Islet precursor cell (in vitro differentiated cells): ENCODE measurements around the gene SRMS.
A peak's percentile ranks its signal among the peaks of the same experiment; 100 is the strongest.

ENCODE experiments used
- DNase-seq: peaks from one replicate; pipeline ENCODE4 v3.0.0-alpha.2; 2018

Gene SRMS, protein sequence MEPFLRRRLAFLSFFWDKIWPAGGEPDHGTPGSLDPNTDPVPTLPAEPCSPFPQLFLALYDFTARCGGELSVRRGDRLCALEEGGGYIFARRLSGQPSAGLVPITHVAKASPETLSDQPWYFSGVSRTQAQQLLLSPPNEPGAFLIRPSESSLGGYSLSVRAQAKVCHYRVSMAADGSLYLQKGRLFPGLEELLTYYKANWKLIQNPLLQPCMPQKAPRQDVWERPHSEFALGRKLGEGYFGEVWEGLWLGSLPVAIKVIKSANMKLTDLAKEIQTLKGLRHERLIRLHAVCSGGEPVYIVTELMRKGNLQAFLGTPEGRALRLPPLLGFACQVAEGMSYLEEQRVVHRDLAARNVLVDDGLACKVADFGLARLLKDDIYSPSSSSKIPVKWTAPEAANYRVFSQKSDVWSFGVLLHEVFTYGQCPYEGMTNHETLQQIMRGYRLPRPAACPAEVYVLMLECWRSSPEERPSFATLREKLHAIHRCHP

DNA sequence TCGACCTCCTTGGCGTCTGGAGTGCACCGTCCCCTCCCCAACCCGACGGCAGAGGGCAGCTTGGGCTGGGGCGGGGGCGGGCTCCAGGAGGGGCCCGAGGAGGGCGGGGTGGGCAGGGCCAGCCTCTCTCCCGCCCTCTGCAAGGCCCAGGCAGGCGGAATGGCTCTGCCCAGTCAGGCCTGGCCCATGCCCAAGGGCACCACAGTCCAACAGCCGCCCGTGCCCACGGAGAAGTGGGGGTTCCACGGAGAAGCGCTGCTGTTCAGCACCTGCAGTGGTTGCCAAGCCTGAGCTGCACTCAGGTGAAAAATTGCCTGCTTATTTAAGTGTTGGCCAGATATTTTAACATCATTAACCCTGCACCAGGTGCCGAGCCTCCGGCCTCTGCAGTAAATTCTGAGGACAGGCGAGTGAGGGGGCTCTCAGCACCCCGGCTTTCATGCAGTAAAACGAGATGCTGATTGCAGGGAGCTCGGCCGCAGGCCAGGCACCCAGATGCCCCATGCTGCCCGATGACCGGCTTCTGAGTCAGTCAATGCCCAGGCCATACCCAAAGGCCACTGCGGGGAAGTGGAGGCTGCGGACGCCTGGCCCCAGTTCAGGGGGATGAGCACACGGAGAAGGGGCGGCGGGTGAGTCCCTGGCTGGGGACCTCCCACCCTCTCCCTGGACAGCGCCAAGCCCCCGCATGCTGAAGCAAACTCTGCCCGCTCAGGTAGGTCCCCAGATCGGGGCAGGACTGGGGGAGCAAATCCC is at the start of gene SRMS:
TSS of gene SRMS (minus strand) at position 25 of the 756 bp plus-strand sequence. CDS start 286 bp downstream, outside the sequence.
- DNase-seq, result no peak

DNA sequence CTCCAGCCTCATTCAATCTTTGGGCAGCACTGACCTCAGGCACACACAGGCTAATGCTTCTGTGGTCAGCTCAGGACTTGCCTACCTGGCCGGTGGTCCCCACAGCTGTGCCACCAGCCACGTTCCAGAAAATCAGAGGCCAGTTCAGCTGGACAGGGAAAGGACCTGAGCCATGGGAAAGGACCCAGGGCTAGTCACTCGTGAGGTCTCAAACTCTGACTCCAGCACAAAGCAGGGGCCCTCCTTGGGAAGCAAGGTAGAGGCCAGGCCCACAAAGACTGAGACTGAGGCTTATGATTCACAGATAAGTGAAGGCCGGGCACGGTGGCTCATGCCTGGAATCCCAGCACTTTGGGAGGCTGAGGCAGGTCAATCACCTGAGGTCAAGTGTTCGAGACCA is 48.9 kb upstream of the SRMS start:
- DNase-seq, result no peak

DNA sequence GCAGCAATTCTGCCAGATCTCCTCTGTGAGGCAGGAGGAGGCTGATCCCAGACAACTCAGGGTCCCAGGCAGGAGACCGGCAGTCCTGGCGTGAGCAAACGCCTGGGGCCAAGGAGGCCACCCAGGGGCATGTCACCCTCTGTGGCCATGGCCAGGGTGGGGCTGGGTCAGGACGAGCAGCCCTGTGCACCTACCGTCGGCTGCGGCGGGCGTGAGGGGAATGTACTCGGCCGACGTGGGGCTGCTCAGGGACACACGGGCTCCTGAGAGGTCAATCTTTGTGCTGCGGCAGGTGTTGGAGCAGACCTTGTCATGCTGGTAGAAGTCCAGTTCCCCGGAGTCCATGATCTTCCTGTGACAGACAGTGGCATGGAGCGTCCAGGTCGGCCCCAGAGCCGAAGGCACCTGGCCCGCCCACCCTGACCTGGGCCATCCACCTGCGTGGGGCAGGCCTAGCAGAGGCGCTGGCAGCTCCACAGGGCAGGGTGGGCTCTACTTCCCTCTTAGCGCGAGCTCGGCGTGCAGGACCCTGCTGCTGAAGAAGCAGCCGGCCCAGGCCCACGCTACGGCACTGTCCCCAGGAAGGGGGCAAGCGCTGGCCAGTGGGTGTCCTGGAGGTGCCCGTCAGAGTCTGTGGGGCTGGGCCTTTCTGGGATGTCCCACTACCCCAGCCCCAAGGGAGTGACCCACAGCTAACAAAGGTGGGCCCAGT is 48.0 kb upstream of the SRMS start:
- peak; percentile 29 for DNase-seq

DNA sequence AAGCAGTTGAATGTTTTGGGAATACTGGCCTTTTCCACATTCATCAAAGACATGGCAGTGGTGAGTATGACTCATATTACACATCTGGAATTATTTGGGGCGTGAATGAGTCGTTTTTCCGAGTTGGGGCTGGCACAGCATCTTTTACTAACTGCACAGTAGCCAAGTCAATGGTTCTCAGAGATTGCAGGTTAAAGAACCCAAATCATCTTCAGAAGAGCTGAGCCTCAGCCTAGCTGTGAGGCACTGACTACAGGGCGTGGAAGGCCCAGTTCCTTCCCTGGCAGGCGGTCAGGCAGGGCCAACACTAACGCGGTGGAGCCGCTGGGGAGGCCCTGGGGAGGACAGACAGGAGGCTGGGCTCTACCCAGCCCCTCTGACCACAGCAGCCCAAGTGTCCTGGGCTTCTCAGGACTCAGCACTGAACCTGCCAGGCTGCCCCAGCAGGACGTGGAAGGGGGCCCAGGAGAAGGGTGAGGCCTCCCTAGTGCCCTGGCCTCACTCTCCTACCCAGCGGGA is 46.6 kb upstream of the SRMS start:
- peak; percentile 38 for DNase-seq

DNA sequence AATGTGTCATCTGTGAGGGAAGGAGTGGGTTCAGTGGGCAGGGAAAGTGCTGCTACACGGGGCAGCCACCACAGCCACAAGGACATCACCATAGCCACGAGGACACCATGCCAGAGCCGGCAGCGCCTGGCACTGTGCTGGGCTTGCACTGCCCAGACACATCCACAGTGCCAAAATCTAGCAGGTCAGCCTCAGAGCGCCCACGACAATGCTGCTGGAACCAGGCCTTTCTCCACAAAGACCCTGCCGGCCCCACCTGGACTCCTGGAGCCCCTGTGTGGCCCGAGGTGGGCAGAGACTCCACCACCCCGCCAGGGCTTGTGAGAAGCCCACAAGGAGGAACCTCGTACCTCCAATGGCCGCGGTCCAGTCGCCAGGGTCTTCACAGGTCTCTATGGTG is 45.1 kb upstream of the SRMS start:
- no peak for DNase-seq

DNA sequence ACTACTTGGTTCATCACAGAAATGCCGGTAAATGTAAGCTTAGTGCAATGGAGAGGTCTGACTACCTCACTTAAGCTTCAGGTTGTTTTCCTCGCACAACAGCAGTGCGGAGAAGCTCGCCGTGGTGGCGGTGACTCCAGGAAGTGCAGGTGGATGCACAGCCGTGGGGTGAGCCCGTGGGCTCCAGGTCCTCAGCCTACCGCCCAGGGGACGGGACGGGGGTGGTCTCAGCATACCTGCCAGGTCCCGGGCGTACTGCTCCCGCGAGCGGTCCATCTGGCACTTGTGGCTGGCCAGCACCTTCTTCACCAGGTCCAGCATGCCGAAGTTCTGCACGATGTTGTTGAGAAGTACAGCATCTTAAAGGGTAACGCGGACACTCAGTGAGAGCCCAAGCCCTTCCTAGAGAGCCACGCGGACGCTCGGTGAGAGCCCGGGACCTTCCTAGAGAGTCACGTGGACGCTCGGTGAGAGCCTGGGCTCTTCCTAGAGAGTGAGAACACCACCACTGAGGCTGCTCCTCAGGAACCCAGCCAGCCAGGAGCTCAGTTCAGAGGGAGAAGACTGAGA is 44.3 kb upstream of the SRMS start:
- peak; percentile 38 for DNase-seq

DNA sequence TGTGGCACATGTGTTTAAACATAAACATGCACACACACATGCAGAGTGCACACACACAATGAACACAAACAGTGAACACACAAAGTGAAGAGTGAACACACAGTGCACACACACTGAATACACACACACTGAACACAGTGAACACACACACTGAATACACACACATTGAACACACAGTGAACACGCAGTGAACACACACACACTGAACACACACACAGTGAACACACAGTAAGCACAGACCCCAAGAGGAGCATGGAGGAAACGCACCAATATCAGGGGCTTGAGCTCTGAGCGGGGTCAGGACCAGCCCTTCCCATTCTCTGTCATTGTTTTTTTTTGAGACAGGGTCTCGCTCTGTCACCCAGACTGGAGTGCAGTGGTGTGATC is 43.6 kb upstream of the SRMS start:
- DNase-seq, result no peak

DNA sequence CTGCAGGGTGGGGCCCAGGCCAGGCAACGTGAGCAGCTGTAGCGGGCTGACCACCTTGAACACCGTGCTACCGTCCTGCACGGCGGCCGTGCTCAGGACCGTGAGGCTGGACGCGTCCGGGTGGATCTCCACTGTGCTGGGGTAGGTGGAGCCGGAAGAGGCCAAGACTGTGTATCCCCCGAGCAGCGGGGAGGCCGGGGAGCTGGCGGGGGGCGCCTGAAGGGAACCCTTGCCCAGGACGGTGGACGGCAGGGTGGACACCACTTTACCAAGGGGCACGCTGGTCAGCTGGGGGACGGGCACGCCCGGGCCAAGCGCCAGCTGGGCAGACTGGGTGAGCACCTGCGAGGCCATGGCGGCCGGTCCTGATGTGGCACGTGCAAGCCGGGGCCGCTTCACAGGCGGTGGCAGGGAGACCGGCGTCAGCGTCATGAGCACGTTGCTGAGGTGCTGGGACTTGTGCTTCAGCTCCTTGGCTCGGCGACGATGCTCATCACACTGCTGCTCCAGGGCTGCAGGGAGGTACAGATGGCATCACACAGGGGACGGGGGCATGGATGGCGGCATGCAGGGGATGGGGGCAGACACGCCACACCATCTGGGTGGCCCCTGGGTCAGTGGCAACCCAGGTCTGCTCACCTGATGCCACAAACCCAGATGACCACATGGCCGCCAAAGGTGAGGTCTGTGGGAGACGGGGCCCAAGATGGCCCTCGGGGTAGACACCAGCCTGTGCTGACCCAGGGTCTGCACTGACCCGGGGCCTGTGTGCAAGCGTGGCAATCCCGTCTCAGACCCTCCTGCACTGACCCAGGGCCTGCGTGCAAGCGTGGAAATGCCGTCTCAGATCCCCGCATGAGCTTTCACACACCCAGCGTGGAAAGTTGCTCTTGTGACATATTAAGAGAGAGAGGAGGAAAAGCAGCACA is 42.9 kb upstream of the SRMS start:
- DNase-seq, result peak; percentile 48

DNA sequence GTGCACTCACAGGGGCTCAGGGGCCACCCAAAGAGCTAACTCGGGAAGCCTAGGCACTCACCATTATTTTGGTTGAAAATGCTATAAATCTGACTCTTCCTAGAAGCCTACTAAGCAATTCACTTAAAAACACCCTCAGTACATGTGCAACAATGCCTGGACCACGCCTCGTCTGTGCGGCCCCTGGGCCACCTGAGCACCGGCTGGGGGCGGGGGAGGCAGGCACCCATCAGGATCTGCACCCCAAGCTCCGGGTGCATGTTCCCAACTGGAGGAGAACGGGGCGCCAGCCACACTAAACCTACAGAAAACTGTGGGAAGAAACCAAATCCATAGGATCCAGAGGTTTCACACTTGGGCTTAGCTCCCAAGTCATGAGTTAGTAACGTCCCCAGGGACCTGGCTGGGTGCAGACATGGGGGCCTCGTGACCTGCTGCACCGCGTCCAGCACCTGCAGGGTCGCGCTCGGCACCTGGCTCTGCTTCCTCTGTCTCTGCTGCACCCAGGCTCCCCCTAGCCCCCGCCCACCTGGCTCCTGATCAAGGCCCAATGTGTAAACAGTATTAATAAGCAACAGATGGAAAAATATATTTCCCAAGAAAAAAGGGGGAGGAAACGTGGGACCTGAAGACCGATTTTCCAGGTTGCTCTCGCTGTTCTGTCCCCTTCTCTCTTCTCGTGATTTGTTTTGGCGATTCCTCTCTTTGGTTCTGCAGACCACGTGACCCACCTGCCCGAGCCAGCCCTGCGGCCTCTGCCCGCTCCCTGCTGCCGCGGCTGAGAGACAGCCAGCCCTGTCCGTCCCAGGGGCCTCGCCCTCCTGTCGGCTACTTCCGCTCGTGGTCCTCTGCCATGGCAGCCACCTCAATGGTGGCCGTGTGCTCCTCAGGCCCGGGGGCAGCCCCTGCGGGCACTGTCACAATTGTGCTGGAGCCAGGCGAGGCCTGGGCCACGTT is 42.0 kb upstream of the SRMS start:
- peak; percentile 43 for DNase-seq

DNA sequence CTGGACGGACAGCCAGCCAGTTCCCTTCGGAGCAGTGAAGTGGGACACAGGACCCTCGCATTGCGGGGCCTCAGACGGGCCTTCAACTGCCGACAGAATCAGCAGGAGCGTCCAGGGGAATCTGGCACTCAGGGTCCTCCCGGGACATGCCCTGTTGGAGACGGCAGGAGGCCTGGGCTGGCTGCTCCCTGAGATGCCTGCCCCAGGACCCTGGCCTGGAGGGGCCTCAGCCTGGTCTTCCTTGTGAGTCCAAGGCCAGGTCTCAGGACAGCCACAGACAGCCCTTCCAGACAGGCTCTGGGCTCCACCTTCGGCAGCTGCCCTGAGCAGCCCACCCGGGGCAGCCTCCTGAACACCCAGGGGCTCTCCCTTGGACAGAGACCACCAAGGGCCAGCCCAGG is 41.1 kb upstream of the SRMS start:
- no peak for DNase-seq

DNA sequence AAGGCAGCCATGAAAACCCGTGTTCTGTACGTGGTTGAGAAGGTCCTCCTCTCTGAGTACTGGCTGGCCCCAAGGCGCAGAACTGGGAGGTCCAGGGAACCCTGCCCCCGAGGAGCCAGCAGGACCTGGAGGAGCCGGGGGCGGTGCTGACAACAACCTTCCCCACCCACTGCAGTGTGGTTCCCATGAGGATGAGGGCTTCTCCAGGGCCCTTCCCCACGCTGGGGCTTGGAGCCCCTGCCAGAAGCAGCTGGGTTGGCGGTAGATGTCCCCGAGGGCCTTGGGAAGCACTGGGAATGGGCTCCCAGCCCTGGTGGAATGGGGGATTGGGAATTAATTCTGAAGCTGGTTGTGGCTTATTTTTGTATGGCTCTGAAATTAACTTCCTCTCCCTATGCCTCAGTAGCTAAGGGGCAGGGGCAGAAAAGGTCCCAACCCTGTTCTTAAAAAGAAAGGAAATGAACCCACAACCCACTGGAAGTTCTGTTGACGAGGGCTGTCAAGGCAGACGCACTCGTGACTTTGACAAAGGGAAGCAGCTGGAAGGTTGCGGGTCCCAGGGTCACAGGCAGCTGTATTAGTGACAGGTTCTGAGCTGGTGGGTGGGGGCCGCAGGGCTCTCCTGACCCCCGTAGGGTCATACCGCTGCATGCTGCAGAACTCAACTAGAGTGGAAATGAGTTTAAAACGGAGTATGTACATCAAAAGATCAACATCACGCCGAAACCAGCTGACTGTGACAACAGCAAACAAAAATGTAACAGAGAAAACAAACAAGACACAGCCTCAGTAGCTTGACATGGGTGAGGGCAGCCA is 40.4 kb upstream of the SRMS start:
- no peak for DNase-seq

DNA sequence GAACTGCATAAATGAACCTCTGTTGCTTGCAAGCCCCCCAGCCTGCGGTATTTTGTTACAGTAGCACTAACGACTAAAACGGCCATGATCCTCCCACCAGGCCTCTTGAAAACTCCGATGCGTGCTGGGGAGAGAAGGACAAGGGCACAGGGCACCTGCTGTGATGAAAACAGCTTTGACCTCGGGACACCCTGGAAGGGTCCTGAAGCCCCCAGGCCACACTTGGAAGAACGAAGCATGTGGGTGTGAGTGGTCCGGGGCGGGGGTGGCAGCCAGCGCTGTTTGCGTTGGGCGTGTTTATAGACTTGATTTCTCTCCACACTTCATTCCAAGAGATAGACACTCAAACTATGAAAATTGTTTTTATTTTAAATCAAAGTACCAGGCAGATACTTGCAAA is 39.7 kb upstream of the SRMS start:
- no peak for DNase-seq

DNA sequence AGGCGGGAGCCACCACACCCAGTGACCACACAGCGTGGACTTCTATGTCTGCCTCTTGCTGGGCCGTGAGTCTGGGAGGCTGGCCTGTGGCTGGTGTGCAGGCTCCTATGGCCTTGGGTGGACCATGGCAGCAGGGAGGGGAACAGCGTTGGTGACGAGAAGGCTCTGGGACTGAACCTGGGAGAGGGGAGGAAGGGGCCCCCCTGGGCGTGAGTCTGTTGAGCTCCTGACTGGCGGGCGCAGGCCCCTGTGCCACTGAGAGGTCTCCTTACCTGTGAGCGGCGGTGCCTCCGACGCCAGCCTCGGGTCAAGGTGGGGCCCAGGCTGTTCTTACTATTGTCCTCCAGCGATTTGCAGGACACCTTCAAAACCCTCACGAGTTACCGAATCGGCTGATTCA is 39.2 kb upstream of the SRMS start:
- no peak for DNase-seq

DNA sequence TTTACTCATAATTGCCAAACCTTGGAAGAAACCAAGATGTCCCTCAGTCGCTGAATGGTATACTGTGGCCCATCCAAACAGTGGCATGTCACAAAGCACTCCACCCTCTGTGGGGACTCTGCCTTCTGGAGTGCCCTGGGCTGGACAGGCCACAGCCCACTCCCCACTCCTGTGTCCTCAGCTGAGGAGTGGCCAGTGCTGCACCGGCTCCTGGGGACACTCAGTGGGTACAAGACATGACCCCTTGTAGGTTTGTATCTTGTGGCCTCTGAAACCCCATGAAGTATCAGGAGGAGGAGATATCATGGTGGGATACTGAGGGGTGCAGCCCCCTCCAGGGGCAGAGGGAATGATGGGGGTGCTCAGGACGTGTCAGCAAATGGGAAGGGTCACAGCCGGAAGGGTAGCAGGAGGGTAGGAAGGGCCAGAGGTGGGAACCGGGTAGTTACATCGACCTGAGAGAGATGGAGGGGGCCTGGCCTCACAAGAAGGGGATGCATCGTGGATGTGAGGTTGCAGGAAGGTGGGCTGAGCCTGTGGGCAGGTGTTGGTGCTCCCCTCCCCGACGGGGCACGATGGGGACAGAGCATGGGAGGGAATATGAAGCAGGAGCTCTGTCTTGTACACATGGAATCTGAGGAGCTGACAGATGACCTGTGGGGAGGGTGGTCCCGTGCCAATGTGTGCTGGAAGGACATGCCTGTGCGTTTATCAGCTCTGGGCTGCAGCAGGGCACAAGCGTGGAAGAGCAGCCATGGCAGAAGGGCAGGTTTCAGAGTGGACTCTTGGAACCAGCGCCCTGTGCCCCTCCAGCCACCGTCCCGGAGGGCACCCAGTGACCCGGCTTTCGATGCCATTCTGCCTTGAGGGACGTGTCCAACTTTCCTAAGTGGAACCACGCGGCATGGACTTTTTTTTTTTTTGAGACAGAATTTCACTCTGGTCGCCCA is 38.3 kb upstream of the SRMS start:
- no peak for DNase-seq

DNA sequence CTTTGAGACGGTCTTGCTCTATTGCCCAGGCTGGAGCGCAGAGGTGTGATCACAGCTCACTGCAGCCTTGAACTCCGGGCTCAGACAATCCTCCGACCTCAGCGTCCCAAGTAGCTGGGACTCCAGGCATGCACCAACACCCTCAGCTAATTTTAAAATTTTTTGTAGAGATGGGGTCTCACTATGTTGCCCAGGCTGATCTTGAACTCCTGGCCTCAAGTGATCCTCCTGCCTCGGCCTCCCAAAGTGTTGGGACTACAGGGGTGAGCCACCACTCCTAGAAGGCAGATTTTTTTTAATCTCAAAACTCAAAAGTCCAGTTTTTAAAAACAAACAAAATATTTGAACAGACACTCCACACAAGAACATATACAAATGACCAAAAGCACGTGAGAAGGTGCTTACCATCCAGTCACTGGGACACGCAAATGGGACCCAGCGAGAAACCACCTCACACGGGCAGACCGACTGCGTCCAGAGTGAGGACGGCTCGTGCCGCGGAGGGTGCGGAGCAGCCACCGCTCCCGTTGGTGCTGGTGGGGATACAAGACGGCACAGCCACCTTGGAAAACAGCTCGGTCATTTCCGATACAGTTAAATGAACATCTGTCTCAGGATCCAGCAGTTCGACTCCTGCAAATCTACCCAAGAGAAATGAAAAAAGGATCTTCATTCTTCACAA is 35.0 kb upstream of the SRMS start:
- DNase-seq, result no peak

DNA sequence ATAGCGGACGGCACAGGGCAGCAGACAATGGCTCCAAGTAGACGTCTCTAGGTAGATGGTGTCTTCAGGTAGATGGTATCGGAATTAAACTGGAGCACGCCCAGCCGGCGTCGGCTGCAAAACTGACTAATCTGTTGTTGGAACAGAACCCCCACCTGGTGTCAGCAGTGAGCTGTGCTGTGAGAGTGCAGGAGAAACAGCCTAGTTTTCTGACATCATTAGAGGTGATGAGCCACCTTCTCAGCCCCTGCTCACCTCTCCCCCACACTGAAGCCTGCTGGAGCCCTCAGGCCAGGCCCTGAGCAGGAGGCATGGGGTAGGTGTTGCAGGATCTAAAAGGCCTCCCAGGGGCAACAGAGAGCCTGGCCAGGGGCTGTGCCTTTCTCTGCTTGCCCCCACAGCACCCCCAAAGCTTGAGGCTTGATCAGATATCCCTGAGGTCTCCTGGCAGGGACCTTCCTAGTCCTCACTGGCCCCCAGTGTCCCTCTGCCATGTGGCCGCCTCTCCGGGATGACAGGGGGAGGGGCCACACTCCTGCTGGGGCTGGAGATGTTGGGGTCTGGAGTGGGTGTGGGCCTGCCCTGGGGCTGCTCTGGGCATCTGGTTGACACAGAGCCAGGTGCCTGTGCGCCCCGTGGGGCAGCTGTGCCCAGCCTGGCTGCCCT is 33.4 kb upstream of the SRMS start:
- DNase-seq, result peak; percentile 77

DNA sequence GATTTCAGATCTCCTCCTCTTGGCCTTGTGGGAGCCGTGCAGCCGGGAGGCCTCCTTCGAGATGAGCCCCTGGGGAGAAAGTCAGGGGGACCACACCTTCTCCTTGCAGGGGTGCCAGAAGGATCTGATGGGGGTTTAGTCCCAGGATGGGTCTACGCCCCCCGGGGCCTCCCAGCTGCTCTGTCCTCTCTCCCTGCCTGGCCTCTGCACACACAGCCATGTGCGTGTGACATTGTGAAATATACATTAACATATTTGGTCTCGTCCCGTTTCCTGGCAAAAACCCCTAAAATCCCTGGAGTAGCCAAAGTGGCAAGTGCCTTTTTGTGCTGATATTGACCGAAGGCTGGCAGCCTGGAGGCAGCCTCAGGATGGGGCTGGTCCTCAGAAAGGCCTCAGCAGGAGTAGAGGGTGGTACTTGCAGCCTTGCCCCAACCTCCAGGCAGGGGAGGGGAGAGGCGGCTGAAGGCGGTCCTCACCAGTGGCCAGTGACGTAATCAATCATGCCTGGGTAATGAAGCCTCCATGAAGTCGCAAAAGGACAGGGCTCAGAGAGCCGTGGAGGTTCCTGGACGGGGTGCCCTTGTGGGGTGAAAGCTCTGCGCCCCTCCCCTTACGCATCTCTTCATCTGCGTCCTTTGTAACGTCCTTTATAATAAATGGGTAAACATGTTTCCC is 31.6 kb upstream of the SRMS start:
- DNase-seq, result no peak
